Measurements from ENCODE around the gene ZFPM1. TPM values are rescaled to one million over a fixed set of nuclear protein-coding genes. Genes with fewer than 3 reads are reported as not detected.
A peak's percentile ranks its signal among the peaks of the same experiment; 100 is the strongest.

Gene ZFPM1
- total and polyA plus RNA-seq, 2 of the 8 experiments (the other 6 are each of a cell fraction or from before 2014, with no cell fraction given): 0.74 to 4.8 TPM

DNA sequence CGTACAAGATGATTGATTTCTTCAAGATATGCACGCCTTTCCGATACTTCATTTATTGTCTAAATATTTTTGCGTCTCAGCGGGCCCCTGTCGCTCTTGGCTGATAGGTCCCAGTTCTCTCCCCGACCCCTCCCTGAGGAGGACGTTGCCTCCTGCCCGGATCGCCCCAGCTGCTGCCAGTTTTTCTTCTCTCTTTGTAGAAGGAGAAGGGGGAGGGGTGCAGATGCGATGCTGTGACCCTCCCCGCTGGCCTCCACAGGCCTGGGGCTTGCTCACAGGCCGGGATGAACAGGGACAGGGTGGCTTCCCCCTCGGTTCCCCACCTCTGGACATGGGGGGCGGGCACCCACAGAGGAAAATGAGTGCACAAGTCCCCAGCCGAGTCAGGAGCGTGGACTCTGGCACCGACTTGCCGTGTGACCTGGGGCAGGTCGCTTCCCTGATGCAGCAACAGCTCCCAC is 63.6 kb downstream of the ZFPM1 start:
- no peaks in the 10 kb centered on the region for H3K79me2 ChIP-seq (ENCODE audit: control insufficient read depth in 1 of 2, insufficient read depth in 2 of 2, low read length in 2 of 2)
- H3K9ac ChIP-seq (replicated peaks in 1 of 4; ENCODE audit: extremely low read depth in 1 of 4, low read depth in 3 of 4, low read length in 3 of 4): no peak overlapping the region
- no peak overlapping the region for H2BK5ac ChIP-seq (ENCODE audit: low read depth, low read length)
- no peak overlapping the region for H3K4ac ChIP-seq (replicated peaks; ENCODE audit: insufficient read length, low read depth, low read length)
- ChIA-PET CTCF (ENCODE audit: partially characterized antibody) (interaction anchor here (0.7 to 1.4 kb wide), 2 partner anchors 11 to 187 kb away, joined by 3 read pairs; no protein-coding TSS in a partner anchor), POLR2A (ENCODE audit: partially characterized antibody) (interaction anchor here (0.7 to 1.6 kb wide), 2 partner anchors 23 to 588 kb away, joined by 3 to 4 read pairs; no protein-coding TSS in a partner anchor)
- FAIRE-seq: no peak
- H2BK120ac ChIP-seq (replicated peaks; ENCODE audit: low read depth, low read length): no peak overlapping the region
- H3K27ac ChIP-seq (ENCODE audit: low read depth, low read length): no peak overlapping the region
- no peak overlapping the region for H3K56ac ChIP-seq (replicated peaks; ENCODE audit: insufficient read length, low read depth, low read length)
- no peak overlapping the region for H2BK20ac ChIP-seq (ENCODE audit: low read length)
- no peak overlapping the region for H3K23ac ChIP-seq (ENCODE audit: insufficient read length)
- H3K4me2 ChIP-seq (ENCODE audit: insufficient read depth in 1 of 2, low read depth in 2 of 2, low read length in 2 of 2): no peak overlapping the region
- H2AK5ac ChIP-seq (ENCODE audit: low read depth, low read length): no peak overlapping the region
- no peaks in the 10 kb centered on the region for H3K27me3 ChIP-seq (replicated peaks in 1 of 4; ENCODE audit: control insufficient read depth in 3 of 4, extremely low read depth in 1 of 4, insufficient read depth in 3 of 4, low read length in 3 of 4)
- H2BK12ac ChIP-seq (ENCODE audit: low read depth, low read length): no peak overlapping the region
- H3K18ac ChIP-seq (ENCODE audit: extremely low read depth, low read length): no peak overlapping the region
- H4K8ac ChIP-seq (ENCODE audit: extremely low read depth, insufficient read depth, low read length): 0 out of 2 replicates have a peak overlapping the region, but pooled peaks have one; percentile 18
- no peak for TF ChIP-seq USF2 (IDR thresholded peaks at IDR 0.05; ENCODE audit: low read length)
- TF ChIP-seq CHD1 (IDR thresholded peaks at IDR 0.05; ENCODE audit: low read depth, low read length): no peak
- H4K5ac ChIP-seq (ENCODE audit: insufficient read length, low read depth, low read length): no peak overlapping the region
- no peak overlapping the region for H2BK15ac ChIP-seq (ENCODE audit: low read length)
- no peak overlapping the region for H3K4me3 ChIP-seq (ENCODE audit: extremely low read depth in 1 of 4, insufficient read depth in 2 of 4, low read depth in 3 of 4, low read length in 4 of 4)
- H3K79me1 ChIP-seq (ENCODE audit: low read depth, low read length): no peaks in the 10 kb centered on the region
- H3K23me2 ChIP-seq (ENCODE audit: low read depth, low read length): peaks cover 35% of the 10 kb centered on the region; the same call in 1 of the 2 replicates
- DNase-seq (ENCODE audit: low read depth in 1 of 2, low spot score in 2 of 2): no peak
- no peaks in the 10 kb centered on the region for H3K36me3 ChIP-seq (ENCODE audit: control insufficient read depth in 2 of 4, insufficient read depth in 4 of 4, low read length in 3 of 4)
- H2AFZ ChIP-seq (ENCODE audit: low read length): no peak overlapping the region
- no peaks in the 10 kb centered on the region for H3K9me3 ChIP-seq (ENCODE audit: insufficient read depth in 2 of 2, low read depth in 1 of 2, low read length in 1 of 2)
- H3K14ac ChIP-seq (ENCODE audit: insufficient read length): no peak overlapping the region
- H4K91ac ChIP-seq (replicated peaks; ENCODE audit: insufficient read length, low read length): no peak overlapping the region
- WGBS, 2 experiments (ENCODE audit: extremely low coverage in 1 of 2, insufficient coverage in 1 of 2, insufficient read length in 1 of 2, insufficient replicate concordance in 2 of 2, low coverage in 1 of 2, low lambda C conversion rate in 2 of 2, missing lambda C conversion rate in 1 of 2): 90% methylated on average over 13 of the region's 20 CpGs; no CpG with 5 or more reads in 1 of the 2 experiments
- peaks cover 0 to 7% of the 10 kb centered on the region in 2 experiments for H4K20me1 ChIP-seq (replicated peaks in 1 of 2; ENCODE audit: control insufficient read depth in 1 of 2, insufficient read depth in 2 of 2, low read length in 2 of 2)
- no peaks in the 10 kb centered on the region; a peak in 1 of 7 replicates for H3K4me1 ChIP-seq (replicated peaks in 1 of 4; ENCODE audit: control insufficient read depth in 3 of 4, insufficient read depth in 4 of 4, low read length in 3 of 4)
